ENCODE data around the gene SNF8.

The SNF8 gene

DNA sequence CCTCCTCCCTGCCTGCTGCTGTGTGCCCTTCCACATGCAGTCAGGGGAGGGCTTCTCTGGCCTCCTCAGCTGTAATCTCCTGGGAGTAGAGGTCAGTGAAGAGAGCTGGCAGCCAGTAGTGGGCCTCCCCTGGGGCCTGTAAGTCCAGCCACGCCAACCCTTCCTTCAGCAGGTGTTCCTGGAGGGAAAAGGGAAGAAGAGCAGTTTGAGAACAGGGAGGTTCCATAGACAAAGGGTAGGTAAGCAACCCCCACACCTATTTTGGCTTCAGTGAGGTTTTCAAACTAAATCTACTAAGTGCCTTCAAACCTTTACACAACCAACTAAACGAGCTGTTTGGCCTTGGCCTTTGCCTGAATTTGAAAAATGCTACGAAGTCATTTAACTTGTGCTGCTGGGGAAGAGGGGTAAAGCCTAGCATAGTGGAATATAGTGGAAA, 14.2 kb downstream of the SNF8 start:
- TF ChIP-seq, protein P1, sequence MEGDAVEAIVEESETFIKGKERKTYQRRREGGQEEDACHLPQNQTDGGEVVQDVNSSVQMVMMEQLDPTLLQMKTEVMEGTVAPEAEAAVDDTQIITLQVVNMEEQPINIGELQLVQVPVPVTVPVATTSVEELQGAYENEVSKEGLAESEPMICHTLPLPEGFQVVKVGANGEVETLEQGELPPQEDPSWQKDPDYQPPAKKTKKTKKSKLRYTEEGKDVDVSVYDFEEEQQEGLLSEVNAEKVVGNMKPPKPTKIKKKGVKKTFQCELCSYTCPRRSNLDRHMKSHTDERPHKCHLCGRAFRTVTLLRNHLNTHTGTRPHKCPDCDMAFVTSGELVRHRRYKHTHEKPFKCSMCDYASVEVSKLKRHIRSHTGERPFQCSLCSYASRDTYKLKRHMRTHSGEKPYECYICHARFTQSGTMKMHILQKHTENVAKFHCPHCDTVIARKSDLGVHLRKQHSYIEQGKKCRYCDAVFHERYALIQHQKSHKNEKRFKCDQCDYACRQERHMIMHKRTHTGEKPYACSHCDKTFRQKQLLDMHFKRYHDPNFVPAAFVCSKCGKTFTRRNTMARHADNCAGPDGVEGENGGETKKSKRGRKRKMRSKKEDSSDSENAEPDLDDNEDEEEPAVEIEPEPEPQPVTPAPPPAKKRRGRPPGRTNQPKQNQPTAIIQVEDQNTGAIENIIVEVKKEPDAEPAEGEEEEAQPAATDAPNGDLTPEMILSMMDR (IDR thresholded peaks at IDR 0.05; ENCODE audit: low read length, missing control alignments): no peak
- H3K4me3 ChIP-seq (replicated peaks; ENCODE audit: low read depth, low read length): no peak overlapping the region
- DNase-seq (ENCODE audit: low read depth): no peak

DNA sequence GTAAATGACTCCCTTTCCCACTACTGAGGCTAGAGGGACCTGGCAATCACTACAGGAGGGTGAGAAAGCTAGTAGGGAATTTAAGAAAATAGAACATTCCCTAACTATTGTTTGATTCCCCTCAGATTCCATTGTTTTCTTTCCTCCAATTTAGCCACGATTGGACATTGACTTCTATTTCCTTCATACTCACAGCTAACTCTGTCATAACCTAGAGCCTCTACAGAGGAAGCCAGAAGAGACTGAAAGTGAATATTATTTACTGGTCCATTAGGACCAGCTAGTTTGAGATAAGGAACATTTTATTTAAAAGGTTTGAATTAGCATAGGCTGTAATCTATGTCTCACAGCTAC, 14.9 kb downstream of the SNF8 start:
- H3K4me3 ChIP-seq (replicated peaks; ENCODE audit: low read depth, low read length): no peak overlapping the region
- TF ChIP-seq, protein P1 (IDR thresholded peaks at IDR 0.05; ENCODE audit: low read length, missing control alignments): no peak
- DNase-seq (ENCODE audit: low read depth): no peak

DNA sequence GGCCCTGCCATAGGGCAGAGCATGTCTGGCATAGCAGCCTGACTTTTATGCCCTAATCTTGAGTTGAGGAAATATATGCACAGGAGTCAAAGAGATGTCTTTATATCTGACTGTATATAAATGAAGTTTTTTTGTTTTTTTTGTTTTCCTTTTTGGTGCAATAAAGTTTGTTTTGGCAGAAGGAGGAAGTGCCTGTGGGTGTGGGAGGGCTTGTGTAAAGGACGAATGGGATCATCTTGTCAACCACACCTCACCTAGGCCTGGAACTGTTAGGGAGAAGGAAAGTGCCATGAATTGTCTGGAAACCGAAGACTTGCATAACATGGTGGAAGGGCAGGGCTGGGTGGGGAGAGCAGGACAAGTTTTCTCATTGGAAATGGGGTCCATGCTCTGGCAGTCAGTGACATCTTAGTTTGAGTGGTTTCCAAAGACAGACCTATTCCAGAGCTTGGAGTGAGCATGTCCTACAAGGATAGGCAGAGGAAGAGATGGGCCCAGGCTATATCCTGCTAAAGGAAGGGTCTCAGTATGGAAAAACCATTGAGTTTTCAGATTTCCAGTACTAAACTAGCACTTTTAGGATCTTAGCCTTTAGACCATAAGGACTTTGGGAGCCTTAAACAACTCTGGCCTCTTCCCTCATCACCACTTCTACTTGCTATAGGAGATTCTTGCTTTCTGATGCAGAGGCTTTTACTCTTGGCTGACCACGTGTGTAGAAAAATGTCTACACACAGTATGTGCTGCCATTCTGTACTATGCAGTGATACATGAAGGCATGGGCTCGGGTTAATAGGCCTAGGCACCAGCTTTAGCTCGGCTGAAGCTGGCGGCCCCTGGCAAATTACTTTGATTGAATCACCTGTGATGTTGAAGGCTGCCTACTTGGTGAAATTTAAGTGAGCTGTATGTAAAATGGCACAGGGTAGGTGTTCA, 15.5 kb downstream of the SNF8 start:
- TF ChIP-seq, protein P1 (IDR thresholded peaks at IDR 0.05; ENCODE audit: low read length, missing control alignments): no peak
- H3K4me3 ChIP-seq (replicated peaks; ENCODE audit: low read depth, low read length): no peak overlapping the region
- DNase-seq (ENCODE audit: low read depth): peak; percentile 37

DNA sequence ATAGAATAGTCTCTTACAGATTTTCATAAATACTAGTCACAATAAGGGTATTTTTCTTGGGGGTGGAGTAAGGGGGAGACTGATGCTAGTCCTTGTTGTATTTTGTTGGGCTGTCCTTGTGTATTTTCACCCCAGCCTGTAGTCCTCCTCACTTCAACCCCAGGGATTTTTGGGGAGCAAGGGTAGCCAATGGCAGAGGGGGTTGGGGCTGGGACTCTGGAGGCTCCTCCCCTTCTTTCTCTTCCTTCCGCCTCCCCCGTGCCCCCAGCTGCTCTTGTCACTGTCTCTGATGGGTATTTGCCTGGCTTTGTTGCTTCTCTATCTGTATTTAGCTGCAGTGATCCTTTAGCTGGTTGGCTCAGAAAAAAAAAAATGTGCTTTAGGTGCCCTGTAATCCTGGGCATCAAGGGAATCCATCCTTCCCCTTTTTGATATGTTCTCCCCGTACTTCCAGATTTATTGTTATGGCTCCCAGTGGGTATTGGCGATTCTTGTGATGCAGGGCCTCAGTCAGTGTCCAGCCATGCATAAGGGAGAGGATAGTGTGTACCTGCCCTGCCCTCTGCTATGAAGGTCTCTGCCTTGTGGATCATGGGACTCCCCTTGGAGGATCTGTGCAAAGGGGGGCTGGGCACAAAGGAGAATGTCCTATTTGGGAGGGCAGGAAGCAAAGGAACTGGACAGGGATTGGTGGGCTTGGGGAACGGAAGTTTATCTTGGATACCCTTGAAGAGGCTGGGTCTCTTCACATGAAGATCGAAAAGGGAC, 16.5 kb downstream of the SNF8 start:
- no peak overlapping the region for H3K4me3 ChIP-seq (replicated peaks; ENCODE audit: low read depth, low read length)
- TF ChIP-seq, protein P1 (IDR thresholded peaks at IDR 0.05; ENCODE audit: low read length, missing control alignments): no peak
- DNase-seq (ENCODE audit: low read depth): no peak

DNA sequence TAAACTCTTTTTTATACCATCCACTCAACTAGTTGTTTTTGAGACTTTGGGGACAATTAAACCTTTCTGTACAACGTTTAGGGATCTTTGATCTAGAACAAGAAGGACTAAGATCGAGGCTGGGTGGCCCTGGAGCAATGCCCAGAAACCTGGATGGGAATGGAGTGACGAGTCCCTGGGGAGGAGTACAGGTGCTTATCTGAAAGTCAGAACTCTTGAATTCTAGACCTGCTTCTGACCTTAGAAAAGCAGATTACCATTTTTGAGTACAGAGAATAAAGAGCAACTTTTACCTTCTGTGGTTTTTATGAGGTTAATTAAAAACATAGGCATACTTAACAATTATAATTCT, 18.7 kb downstream of the SNF8 start:
- TF ChIP-seq, protein P1 (IDR thresholded peaks at IDR 0.05; ENCODE audit: low read length, missing control alignments): no peak
- H3K4me3 ChIP-seq (replicated peaks; ENCODE audit: low read depth, low read length): no peak overlapping the region
- no peak for DNase-seq (ENCODE audit: low read depth)

DNA sequence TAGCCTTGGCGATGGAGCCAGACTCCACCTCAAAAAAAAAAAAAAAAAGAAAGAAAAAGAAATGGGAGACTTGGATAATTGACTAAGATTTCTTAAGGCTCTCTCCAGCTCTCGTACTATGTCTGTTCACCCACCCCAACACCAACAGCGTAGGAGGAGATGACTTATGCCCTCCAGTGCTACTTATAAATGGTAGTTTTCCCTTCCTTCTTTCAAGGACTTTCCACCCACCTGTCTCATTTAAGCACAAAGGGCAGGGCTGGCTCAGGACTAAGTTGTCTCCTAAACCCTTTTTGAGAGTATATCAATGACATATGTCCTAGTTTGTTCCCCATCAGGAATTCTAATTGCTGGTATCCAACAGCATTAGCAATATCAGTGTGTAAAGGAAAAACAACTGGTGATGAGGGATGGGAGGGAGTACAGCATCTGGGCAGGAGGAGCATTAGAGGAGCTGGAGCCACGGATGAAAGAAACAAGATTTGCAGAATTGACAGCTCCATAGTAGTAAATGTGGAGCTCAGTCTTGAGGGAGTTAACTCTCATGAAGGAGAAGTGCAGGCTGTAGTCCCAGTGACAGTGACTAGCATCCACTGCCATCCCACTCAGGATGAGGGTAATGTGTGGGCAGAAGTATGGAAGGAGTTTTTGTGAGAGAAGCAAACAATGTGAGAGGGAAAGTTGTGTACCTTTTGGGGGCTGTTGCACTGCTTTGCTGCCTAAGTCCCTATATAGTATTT, 19.2 kb downstream of the SNF8 start:
- TF ChIP-seq, protein P1 (IDR thresholded peaks at IDR 0.05; ENCODE audit: low read length, missing control alignments): no peak
- DNase-seq (ENCODE audit: low read depth): no peak
- no peak overlapping the region for H3K4me3 ChIP-seq (replicated peaks; ENCODE audit: low read depth, low read length)

Measured in fibroblast of pulmonary artery (primary cell).